ENCODE measurements around the gene JAG1.

Gene JAG1

DNA sequence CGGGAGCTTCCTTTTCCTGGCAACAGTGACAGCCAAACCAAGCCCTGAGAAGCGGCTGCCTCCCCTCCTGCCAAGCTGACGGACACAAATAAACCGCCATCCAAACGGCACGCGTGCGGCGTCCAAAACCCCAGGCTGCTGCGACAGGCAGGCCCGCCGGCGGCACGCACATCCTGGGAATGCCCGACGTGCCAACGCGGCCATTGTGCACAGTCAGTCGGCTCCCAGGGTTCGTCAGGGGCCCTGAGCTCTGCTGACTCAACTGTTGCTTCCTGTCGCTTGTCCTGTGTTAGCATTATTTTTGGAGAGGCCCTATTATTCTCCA, 6.8 kb downstream of the JAG1 start:
- DNase-seq, result no peak

GRCh38 chr20:10666221-10667076, 7.3 kb downstream of the JAG1 start:
- no peak for DNase-seq

- no peak for DNase-seq
Observed at GRCh38 chr20:10665791-10666190, 8.0 kb downstream of the JAG1 start.

- no peak for DNase-seq
Observed at GRCh38 chr20:10665027-10665561, 8.7 kb downstream of the JAG1 start.

DNA sequence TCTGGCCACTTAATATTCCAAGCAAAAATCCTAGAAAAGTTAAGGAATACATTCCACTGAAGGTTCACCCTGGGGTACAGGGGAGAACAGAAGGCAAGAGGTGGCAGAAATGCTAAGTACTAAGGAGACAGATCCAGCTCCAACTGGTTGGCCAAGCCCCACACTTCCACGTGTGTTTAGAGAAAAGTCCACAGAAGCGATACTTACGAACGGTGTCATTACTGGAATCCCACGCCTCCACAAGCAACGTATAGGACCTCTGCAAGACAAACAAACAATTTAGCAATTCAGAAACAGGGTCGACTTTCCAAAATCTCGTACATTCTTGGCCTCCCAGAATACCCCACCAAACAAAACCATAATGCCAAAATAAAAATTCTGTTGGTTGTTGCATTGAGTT, 10.0 kb downstream of the JAG1 start:
- DNase-seq, result no peak

- DNase-seq, result no peak
Observed at GRCh38 chr20:10662661-10663458, 10.9 kb downstream of the JAG1 start.

DNA sequence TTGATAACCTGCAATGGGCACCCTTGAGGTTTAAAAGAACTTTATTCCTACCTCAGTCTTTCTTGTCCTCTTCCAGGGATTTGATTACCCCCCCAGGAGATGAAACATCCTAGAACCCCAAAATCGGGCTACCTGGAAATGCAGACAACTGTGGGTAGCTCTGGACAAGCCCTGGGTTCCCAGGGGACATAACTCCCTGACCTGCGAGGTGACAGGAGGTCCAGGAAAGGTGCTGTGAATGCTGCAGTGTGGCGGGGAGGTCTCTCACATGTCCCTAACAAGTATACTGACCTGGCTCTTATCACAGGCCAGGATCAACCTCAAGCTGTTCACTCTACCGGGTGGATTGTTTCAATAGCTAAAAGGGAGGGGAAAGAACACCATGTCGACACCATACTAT, 11.6 kb downstream of the JAG1 start:
- no peak for DNase-seq

DNA sequence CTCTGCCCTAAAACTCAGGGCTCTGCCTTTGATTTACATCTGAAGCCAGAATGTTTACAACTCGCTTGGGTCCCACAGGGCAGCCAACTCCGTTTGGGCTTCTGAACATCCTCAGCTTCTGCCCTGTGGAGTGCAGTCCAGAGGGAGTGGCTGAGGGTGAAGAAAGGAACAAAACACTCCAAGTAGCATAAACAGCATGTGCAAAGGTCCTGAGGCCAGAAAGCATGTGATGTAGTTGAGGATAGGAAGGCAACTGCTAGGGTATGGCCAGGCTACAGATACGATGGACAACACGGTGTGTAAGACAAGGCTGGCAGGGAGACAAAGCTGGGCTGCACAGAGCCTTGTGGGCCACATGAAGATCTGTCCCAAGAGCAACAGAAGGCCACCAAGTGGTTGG, 12.5 kb downstream of the JAG1 start:
- DNase-seq, result no peak

GRCh38 chr20:10660661-10661060, 13.1 kb downstream of the JAG1 start:
- no peak for DNase-seq

DNA sequence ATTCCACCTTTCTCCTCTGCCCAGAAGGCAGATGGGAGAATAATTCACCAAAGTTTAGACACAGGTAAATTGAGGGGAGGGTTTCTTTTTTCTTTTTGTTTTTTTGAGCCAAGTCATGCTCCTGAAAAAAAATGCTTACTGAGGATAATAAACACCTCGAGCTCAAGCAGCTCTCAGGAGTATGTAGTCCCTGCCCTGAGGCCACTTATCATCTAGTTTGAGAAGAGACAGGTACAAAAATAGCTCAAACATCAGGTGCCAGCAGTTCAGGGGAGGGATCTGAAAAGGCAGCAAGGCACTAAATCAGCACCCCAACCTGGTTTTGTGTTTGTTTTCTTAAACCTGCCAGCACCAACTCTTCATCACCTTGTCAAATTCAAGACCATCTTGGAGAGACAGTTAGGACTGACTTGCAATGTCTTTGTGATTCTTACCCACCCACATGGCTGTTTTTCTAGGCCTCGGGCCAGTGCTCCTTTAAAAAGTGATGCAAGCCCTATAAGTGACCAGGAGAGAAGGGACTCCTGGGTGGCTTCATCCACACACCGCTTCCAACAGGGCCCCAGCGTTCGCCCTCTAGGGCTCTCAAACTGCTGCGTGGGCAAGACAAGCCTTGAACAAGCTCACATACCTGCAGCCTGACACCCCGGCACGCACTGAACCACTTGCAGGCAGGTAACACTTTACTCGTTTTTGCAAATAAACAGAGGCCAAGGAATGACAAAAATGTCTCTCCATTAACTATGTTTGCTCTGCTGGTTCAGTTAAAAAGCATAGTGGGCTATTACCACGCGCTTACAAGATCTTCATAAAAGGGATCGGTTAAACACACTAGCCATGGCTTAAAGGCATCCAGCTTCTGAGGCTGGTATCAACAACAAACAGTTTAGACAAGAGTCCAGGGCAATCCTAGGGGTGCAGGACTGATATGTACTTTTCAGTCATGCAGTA, 13.9 kb downstream of the JAG1 start:
- DNase-seq, result peak in 1 of 3 experiments; percentile 66

DNA sequence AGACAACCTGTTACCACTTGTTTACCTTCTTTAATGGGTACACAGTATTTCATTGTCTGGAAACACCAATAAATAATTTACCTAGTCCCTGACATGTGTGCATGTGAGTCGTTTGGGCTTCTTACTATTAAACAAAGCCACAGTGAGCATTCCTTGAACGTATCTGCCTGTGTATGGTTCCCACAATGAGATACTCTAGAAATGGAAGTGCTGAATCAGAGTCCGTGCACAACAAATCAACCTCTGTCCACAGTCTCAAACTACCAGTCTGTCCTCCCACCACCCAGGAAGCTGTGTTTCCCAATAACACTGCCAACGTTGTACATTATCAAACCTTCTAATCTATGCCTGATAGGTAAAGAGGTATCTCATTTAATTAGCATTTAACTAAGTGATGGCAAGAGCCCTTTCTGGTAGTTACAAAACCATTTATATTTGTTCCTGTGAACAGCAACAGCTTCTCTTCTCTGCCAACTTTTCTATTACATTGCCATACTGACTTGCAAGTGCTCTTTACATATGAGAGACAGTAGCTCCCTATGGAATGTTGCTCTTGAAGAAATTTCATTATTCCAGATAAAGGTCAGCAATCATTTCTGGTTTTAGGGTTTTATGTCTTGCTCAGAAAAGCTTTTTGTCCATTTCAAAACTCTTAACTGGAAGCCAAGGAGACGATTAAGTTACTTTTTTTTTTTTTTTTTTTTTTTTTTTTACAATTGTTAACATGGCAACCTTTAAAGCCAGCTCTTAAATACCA, 14.7 kb downstream of the JAG1 start:
- DNase-seq, result no peak

- DNase-seq, result no peak
Observed at GRCh38 chr20:10658051-10658823, 15.6 kb downstream of the JAG1 start.

DNA sequence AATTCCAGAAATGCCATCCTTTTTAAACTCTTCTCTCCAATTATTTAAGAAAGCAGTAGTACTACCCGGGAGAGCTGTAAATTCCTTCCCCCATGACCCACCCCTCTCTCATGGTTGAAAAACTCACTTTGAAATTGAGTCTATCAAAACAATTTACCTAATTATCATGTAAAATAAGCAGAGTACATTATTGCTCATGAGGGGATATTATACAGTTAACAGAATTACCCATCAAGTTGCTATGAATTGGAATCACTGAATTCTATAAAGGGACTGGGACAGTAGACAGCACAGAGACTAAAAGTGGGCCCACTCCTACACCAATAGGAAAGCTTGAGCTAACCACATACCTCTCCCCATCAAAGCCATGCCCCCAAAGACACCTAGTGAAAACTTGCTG, 16.3 kb downstream of the JAG1 start:
- DNase-seq, result no peak

GRCh38 chr20:10655720-10656669, 17.8 kb downstream of the JAG1 start:
- DNase-seq, result no peak

DNA sequence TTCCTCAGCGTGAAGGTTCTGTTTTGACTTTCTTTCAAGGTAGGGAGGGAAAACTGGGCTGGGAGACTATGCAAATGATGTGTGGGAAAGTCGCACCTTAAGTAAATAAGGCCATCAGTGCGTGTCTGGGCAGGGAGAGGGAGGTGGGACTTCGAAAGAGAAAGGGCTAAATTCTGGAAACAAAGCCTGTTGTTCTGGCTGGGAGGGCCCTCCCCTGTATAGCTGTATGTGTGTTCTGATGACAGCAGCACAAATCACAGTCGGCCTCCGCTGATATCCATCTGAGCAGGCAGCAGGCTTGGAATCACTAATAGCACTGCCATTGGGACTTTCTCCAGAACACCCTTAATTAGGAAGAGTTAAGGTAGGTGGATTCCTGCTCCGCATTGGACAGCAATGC, 19.2 kb downstream of the JAG1 start:
- DNase-seq, result peak; percentile 13 to 49 (median 24)

GRCh38 chr20:10654250-10654610, 19.6 kb downstream of the JAG1 start:
- no peak for DNase-seq

- no peak for DNase-seq
Observed at GRCh38 chr20:10653599-10654249, 20.1 kb downstream of the JAG1 start.

- DNase-seq, result no peak
Observed at GRCh38 chr20:10652660-10653261, 21.0 kb downstream of the JAG1 start.

DNA sequence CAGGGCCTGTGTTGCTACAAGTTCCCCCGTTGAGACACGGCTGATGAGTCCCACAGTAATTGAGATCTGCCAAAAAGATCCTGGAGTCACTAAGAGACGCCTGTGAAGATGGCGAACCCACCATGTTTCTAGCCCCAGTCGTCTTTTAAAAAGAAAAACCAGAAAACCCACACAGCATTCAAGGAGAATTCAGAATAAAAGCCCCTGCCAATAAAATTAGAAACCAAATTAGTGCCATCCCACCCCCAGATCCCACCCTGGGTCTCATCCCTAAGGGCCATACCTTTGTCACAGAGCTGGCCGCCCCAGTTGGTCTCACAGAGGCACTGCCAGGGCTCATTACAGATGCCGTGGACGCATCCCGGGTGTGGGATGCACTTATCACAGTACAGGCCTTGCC, 21.6 kb downstream of the JAG1 start:
- no peak for DNase-seq
